K562 (cell line): Measurements from ENCODE around the gene ATP6V0A4. TPM values are rescaled to one million over a fixed set of nuclear protein-coding genes. Genes with fewer than 3 reads are reported as not detected.

Experiments used
- ATAC-seq: fragments of 200-7000 bp; cut with Tn5 transposase; 3 replicates; pipeline ENCODE4 v1.9.1; 2020; ENCODE audit warnings: moderate library complexity
- BruUV-seq: library from RNA; stranded (reverse); fragments of 400-500 nt; replicated peaks from 2 replicates; lab custom pipeline; 2021; lab: Mats Ljungman, UMichigan
- CTCF ChIA-PET: fragments of 300-600 bp; formaldehyde crosslinking; extraction: SDS; loops from one replicate; lab custom pipeline; 2021; ENCODE audit warnings: low intra/inter-chr PET ratio; lab: Yijun Ruan, JAX
- POLR2A ChIA-PET: fragments of 300-600, 350-650 bp; sonication (Branson Sonifier 250); formaldehyde crosslinking; extraction: SDS; loops from one replicate; lab custom pipeline; 2021; ENCODE audit warnings: antibody characterized with exemption, inconsistent platforms; lab: Yijun Ruan, JAX
- DNase-seq, 4 experiments: peaks; one replicate each; pipeline versions ENCODE4 v3.0.0 to v3.0.0-alpha.2; 2011 to 2018; ENCODE audit warnings: low spot score in 3 of 4, mixed read lengths in 3 of 4; ENCODE audit errors: extremely low read depth in 1 of 4
- FAIRE-seq: peaks from 2 replicates; lab custom pipeline; 2011; peaks lifted over from hg19 to GRCh38; lab: Jason Lieb, UNC
- H2AFZ ChIP-seq: 2 replicates; pipeline ENCODE4 v1.6.0; 2011; ENCODE audit warnings: low read depth, low read length, control low read depth, inconsistent platforms
- H3K27ac ChIP-seq: fragments of 200-600 bp; 3 replicates; pipeline ENCODE4 v1.8.0; 2011; ENCODE audit warnings: low read depth, mild to moderate bottlenecking, control low read depth, inconsistent platforms, low read length, moderate library complexity, mixed read lengths; ENCODE audit errors: extremely low read depth
- H3K27me3 ChIP-seq, 2 experiments: fragments of 300-600 bp in 1 of 2; 2 replicates in 1 of 2; 3 replicates in 1 of 2; pipeline versions ENCODE4 v1.6.0 to v1.8.0; 2011; ENCODE audit warnings: inconsistent platforms in 2 of 2, low read length in 2 of 2, mild to moderate bottlenecking in 1 of 2, mixed read lengths in 1 of 2, moderate library complexity in 1 of 2; ENCODE audit not compliant: control insufficient read depth in 2 of 2, insufficient read depth in 2 of 2
- H3K36me3 ChIP-seq: fragments of 300-600 bp; 3 replicates; pipeline ENCODE4 v1.8.0; 2011; ENCODE audit warnings: mild to moderate bottlenecking, low read length, inconsistent platforms; ENCODE audit not compliant: control insufficient read depth, insufficient read depth
- H3K4me1 ChIP-seq, 2 experiments: fragments of 200-600 bp in 1 of 2; replicated peaks in 1 of 2; 2 replicates in 1 of 2; 3 replicates in 1 of 2; pipeline versions ENCODE4 v1.5.1 to v1.8.0; 2011; ENCODE audit warnings: inconsistent platforms in 2 of 2, low read length in 2 of 2, mild to moderate bottlenecking in 1 of 2, mixed read lengths in 1 of 2, moderate library complexity in 1 of 2; ENCODE audit not compliant: control insufficient read depth in 2 of 2, insufficient read depth in 2 of 2
- H3K4me2 ChIP-seq: 2 replicates; pipeline ENCODE4 v1.6.1; 2011; ENCODE audit warnings: low read length, control low read depth, inconsistent platforms, mixed read lengths; ENCODE audit not compliant: insufficient read depth
- H3K4me3 ChIP-seq: fragments of 200-600 bp; sonication (generic), shearing (Covaris generic); 2 replicates; pipeline ENCODE4 v1.5.1; 2016; ENCODE audit warnings: control low read depth, inconsistent platforms
- H3K79me2 ChIP-seq: fragments of 200-600 bp; 3 replicates; pipeline ENCODE4 v1.8.0; 2011; ENCODE audit warnings: low read length, inconsistent platforms; ENCODE audit not compliant: control insufficient read depth, insufficient read depth
- H3K9ac ChIP-seq, 2 experiments: 2 replicates each; pipeline versions ENCODE4 v1.6.0 to v1.6.1; 2011; ENCODE audit warnings: low read depth in 2 of 2, low read length in 2 of 2, control low read depth in 1 of 2, inconsistent platforms in 1 of 2, mild to moderate bottlenecking in 1 of 2, mixed read lengths in 1 of 2; ENCODE audit not compliant: insufficient read depth in 1 of 2
- H3K9me1 ChIP-seq: one replicate; pipeline ENCODE4 v1.6.0; 2011; ENCODE audit warnings: inconsistent platforms, mild to moderate bottlenecking, low read length, moderate library complexity; ENCODE audit not compliant: control insufficient read depth, insufficient read depth
- H3K9me3 ChIP-seq: replicated peaks from 2 replicates; pipeline ENCODE4 v1.5.1; 2011; ENCODE audit warnings: low read depth, low read length, inconsistent platforms; ENCODE audit not compliant: control insufficient read depth, insufficient read depth
- H4K20me1 ChIP-seq: replicated peaks from 2 replicates; pipeline ENCODE4 v1.6.1; 2011; ENCODE audit warnings: low read length, inconsistent platforms, mixed read lengths; ENCODE audit not compliant: control insufficient read depth, insufficient read depth
- BHLHE40 ChIP-seq: IDR thresholded peaks from 2 replicates; pipeline ENCODE4 v1.6.1; 2011; ENCODE audit warnings: low read length, improper control_type of control experiment
- CCAR2 ChIP-seq: fragments of 200-400 bp; formaldehyde crosslinking; IDR thresholded peaks from 2 replicates; pipeline ENCODE4 v1.6.1; 2017; ENCODE audit warnings: mild to moderate bottlenecking, low read depth, low read length
- CHCHD3 ChIP-seq: fragments of 250-450 bp; sonication (Bioruptor Pico); IDR thresholded peaks from 2 replicates; pipeline ENCODE4 v2.1.2; 2022; ENCODE audit warnings: mild to moderate bottlenecking
- E2F5 ChIP-seq: sonication (generic); formaldehyde crosslinking; IDR thresholded peaks from 2 replicates; pipeline ENCODE4 v1.8.0; 2022; ENCODE audit warnings: mild to moderate bottlenecking, missing genetic modification reagents
- ELF1 ChIP-seq: fragments of 200-800 bp; sonication (Bioruptor generic); IDR thresholded peaks from 2 replicates; pipeline ENCODE4 v1.6.1; 2016; ENCODE audit warnings: missing genetic modification characterization, missing compliant biosample characterization
- HNRNPL ChIP-seq: fragments of 200-400 bp; formaldehyde crosslinking; IDR thresholded peaks from 2 replicates; pipeline ENCODE4 v1.6.1; 2017; ENCODE audit warnings: low read depth, mild to moderate bottlenecking, low read length
- KDM4B ChIP-seq, 2 experiments: fragments of 450-650 bp in 1 of 2; sonication (generic) in 1 of 2; IDR thresholded peaks; 2 replicates each; pipeline ENCODE4 v1.6.1; 2016 to 2017; ENCODE audit warnings: borderline replicate concordance in 2 of 2, antibody characterized with exemption in 1 of 2, low read depth in 1 of 2, mild to moderate bottlenecking in 1 of 2
- MAFG ChIP-seq: fragments of 450-650 bp; conservative IDR thresholded peaks from 2 replicates; pipeline ENCODE4 v1.6.1; 2016; ENCODE audit warnings: missing genetic modification characterization, missing compliant biosample characterization
- MBD1 ChIP-seq: fragments of 250-450 bp; sonication (Bioruptor Pico); IDR thresholded peaks from 2 replicates; pipeline ENCODE4 v1.8.0; 2022; ENCODE audit warnings: inconsistent platforms
- NFE2 ChIP-seq: IDR thresholded peaks from 2 replicates; pipeline ENCODE4 v1.6.1; 2014; ENCODE audit warnings: antibody characterized with exemption, low read depth
- POU5F1 ChIP-seq: fragments of 150-350 bp; IDR thresholded peaks from 2 replicates; pipeline ENCODE4 v1.6.1; 2014; ENCODE audit warnings: borderline replicate concordance, low read length, low read depth, mild to moderate bottlenecking; ENCODE audit not compliant: partially characterized antibody
- RERE ChIP-seq: sonication (generic); formaldehyde crosslinking; IDR thresholded peaks from 2 replicates; pipeline ENCODE4 v1.8.0; 2023; ENCODE audit warnings: missing genetic modification reagents, mild to moderate bottlenecking, borderline replicate concordance
- RFX5 ChIP-seq: IDR thresholded peaks from 2 replicates; pipeline ENCODE4 v1.6.1; 2011; ENCODE audit warnings: low read depth, mild to moderate bottlenecking, improper control_type of control experiment, low read length
- ZNF274 ChIP-seq: IDR thresholded peaks from 2 replicates; pipeline ENCODE4 v1.6.1; 2011; ENCODE audit warnings: low read depth, mild to moderate bottlenecking, low read length, moderate library complexity, borderline replicate concordance
- ZNF408 ChIP-seq: fragments of 250-450 bp; sonication (Bioruptor Pico); IDR thresholded peaks from 2 replicates; pipeline ENCODE4 v1.4.0; 2020; ENCODE audit warnings: low read depth, mild to moderate bottlenecking, moderate library complexity
- WGBS: fragments of 100-300 bp; shearing (Covaris generic); methylation state at CpG from one replicate; pipeline ENCODE4 v1.1.6; 2016; ENCODE audit warnings: low coverage, mixed read lengths; ENCODE audit not compliant: insufficient coverage; ENCODE audit errors: missing lambda C conversion rate; 5-methylcytosine and 5-hydroxymethylcytosine counted together
- in situ Hi-C: fragments of 300-500 bp; cut with MboI; formaldehyde crosslinking; loops from 4 replicates; pipeline ENCODE4 v1.15.0; 2018; ENCODE audit warnings: inconsistent platforms, mixed read lengths
- intact Hi-C: fragments of 100-400 bp; cut with micrococcal nuclease; formaldehyde crosslinking; loops from 2 replicates; pipeline ENCODE4 v1.14.2; 2022
- polyA plus RNA-seq, 8 experiments: library from polyadenylated mRNA; depleted of rRNA in 4 of 8; stranded (reverse) in 5 of 8; unstranded in 3 of 8; fragments of >200 nt; fragmentation: Nextera tagmentation in 2 of 8; fragmentation: Illumina TruSeq in 1 of 8; extraction: Ambion mirVana in 2 of 8; extraction: Trizol in 1 of 8; gene quantifications; 2 replicates each; pipeline versions ENCODE4 v1.2.1 to v1.2.3, GENCODE V29; 2011 to 2014; ENCODE audit warnings: inconsistent platforms in 1 of 8, missing spikeins in 1 of 8
- total RNA-seq, 7 experiments: library from RNA; depleted of rRNA in 6 of 7; stranded (reverse); fragments of >200 nt in 6 of 7; fragmentation: Illumina TruSeq in 2 of 7; extraction: Trizol in 2 of 7; gene quantifications; 2 replicates each; pipeline versions ENCODE4 v1.2.1 to v1.2.3, GENCODE V29; 2011 to 2021; ENCODE audit warnings: low replicate concordance in 1 of 7

ATP6V0A4 gene
- total and polyA plus RNA-seq, 9 of the 15 experiments (the other 6 are each of a cell fraction or from before 2014, with no cell fraction given), result 0.03 TPM; not detected in 8

- ChIA-PET CTCF (no interaction called here), POLR2A (interaction anchor here (0.6 to 0.9 kb wide), 4 partner anchors 17 to 487 kb away, joined by 3 to 5 read pairs (median 4); no protein-coding TSS in a partner anchor)
Measured at GRCh38 chr7:138816650-138817049, 18.7 kb upstream of the ATP6V0A4 start.

More at GRCh38 chr7:138816650-138817049, 18.7 kb upstream of the ATP6V0A4 start:
- TF ChIP-seq CCAR2, result no peak
- no peak for TF ChIP-seq MAFG (tag)
- no peak for TF ChIP-seq ELF1 (tag)
- no peak for TF ChIP-seq MBD1
- TF ChIP-seq RFX5, result no peak
- no peak for TF ChIP-seq ZNF408
- no peak for TF ChIP-seq NFE2
- no peak for TF ChIP-seq RERE (CRISPR knock-in tag)
- TF ChIP-seq POU5F1, result no peak
- no peak for TF ChIP-seq KDM4B (IDR thresholded peaks at IDR 0.05; ENCODE audit: borderline replicate concordance in 2 of 2, low read depth in 1 of 2)
- TF ChIP-seq E2F5 (CRISPR knock-in tag), result no peak
- no peak for TF ChIP-seq BHLHE40
- TF ChIP-seq ZNF274, result no peak
- no peak for TF ChIP-seq HNRNPL
- no peak for TF ChIP-seq CHCHD3
- H3K4me2 ChIP-seq, result no peak overlapping the region
- DNase-seq (no peak), FAIRE-seq (no peak), ATAC-seq (no peak)
- no peak overlapping the region for H3K4me3 ChIP-seq
- H3K9ac ChIP-seq, result no peak overlapping the region
- no peaks in the 10 kb centered on the region for H3K79me2 ChIP-seq
- intact Hi-C loops, result no loop called here
- WGBS, result 0% methylated on average over 1 of the region's 1 CpG
- no peaks in the 10 kb centered on the region for H4K20me1 ChIP-seq
- no TSS peak for BruUV-seq
- no peaks in the 10 kb centered on the region for H3K36me3 ChIP-seq
- H3K27ac ChIP-seq, result no peak overlapping the region
- H2AFZ ChIP-seq, result no peak overlapping the region
- in situ Hi-C loops, result no loop called here
- no peaks in the 10 kb centered on the region for H3K4me1 ChIP-seq
- no peaks in the 10 kb centered on the region for H3K9me1 ChIP-seq
- H3K27me3 ChIP-seq, result peaks cover 3 to 13% of the 10 kb centered on the region in 2 experiments
- no peaks in the 10 kb centered on the region for H3K9me3 ChIP-seq
